Panc1 (cell line): ENCODE results near the gene TAS1R2. TPM values are rescaled to one million over a fixed set of nuclear protein-coding genes. Genes with fewer than 3 reads are reported as not detected.

Experiments
- ATAC-seq: fragments of 200-7000 bp; cut with Tn5 transposase; 2 replicates; pipeline ENCODE4 v1.9.1; 2020; ENCODE audit warnings: mild to moderate bottlenecking, moderate library complexity
- BruUV-seq: library from RNA; stranded (reverse); fragments of 400-500 nt; replicated peaks from 2 replicates; lab custom pipeline; 2021; lab: Mats Ljungman, UMichigan
- CTCF ChIA-PET: fragments of 300-600 bp; sonication (Branson Sonifier 250); formaldehyde crosslinking; loops from one replicate; lab custom pipeline; 2022; ENCODE audit warnings: antibody characterized with exemption; lab: Charles Lee
- POLR2A ChIA-PET: fragments of 300-600 bp; sonication (Branson Sonifier 250); formaldehyde crosslinking; loops from one replicate; lab custom pipeline; 2022; ENCODE audit warnings: antibody characterized with exemption; lab: Charles Lee
- DNase-seq: peaks from one replicate; pipeline ENCODE4 v3.0.0-alpha.2; 2010; ENCODE audit warnings: low read depth, low spot score
- H3K27ac ChIP-seq: 2 replicates; pipeline ENCODE4 v1.5.1; 2011; ENCODE audit warnings: mild to moderate bottlenecking, low read length, inconsistent platforms
- H3K27me3 ChIP-seq: fragments of 200-500 bp; sonication (Bioruptor generic); 2 replicates; pipeline ENCODE4 v1.6.0; 2014; ENCODE audit warnings: low read length, inconsistent platforms; ENCODE audit not compliant: control insufficient read depth, insufficient read depth
- H3K36me3 ChIP-seq: fragments of 200-500 bp; sonication (Bioruptor generic); 2 replicates; pipeline ENCODE4 v1.5.1; 2014; ENCODE audit warnings: inconsistent platforms, mild to moderate bottlenecking, low read length, moderate library complexity; ENCODE audit not compliant: control insufficient read depth, insufficient read depth
- H3K4me1 ChIP-seq: 2 replicates; pipeline ENCODE4 v1.5.1; 2011; ENCODE audit warnings: inconsistent platforms, mild to moderate bottlenecking, low read length, moderate library complexity; ENCODE audit not compliant: control insufficient read depth, insufficient read depth
- H3K4me3 ChIP-seq, 2 experiments: 2 replicates each; pipeline ENCODE4 v1.5.1; 2011 to 2012; ENCODE audit warnings: low read depth in 2 of 2, low read length in 2 of 2, mild to moderate bottlenecking in 2 of 2, inconsistent platforms in 1 of 2, moderate library complexity in 1 of 2
- H3K9me3 ChIP-seq: fragments of 200-500 bp; sonication (Bioruptor generic); 2 replicates; pipeline ENCODE4 v1.5.1; 2014; ENCODE audit warnings: low read depth, mild to moderate bottlenecking, inconsistent platforms, low read length, moderate library complexity; ENCODE audit not compliant: control insufficient read depth, insufficient read depth
- CTCF ChIP-seq: fragments of 450-650 bp; IDR thresholded peaks from 2 replicates; pipeline ENCODE4 v1.5.1; 2017; ENCODE audit warnings: mild to moderate bottlenecking
- POLR2AphosphoS5 ChIP-seq: IDR thresholded peaks from 2 replicates; pipeline ENCODE4 v1.6.1; 2012; ENCODE audit warnings: mild to moderate bottlenecking, low read depth, low read length, moderate library complexity
- REST ChIP-seq, 2 experiments: IDR thresholded peaks; 2 replicates each; pipeline ENCODE4 v1.6.1; 2011 to 2012; ENCODE audit warnings: low read depth in 2 of 2, control low read depth in 1 of 2, low read length in 1 of 2, mild to moderate bottlenecking in 1 of 2, moderate library complexity in 1 of 2; ENCODE audit not compliant: insufficient read depth in 1 of 2
- SIN3A ChIP-seq: IDR thresholded peaks from 2 replicates; pipeline ENCODE4 v1.6.1; 2012; ENCODE audit warnings: low read depth, mild to moderate bottlenecking, low read length, moderate library complexity, borderline replicate concordance; ENCODE audit not compliant: insufficient read depth
- TCF7L2 ChIP-seq: IDR thresholded peaks from 2 replicates; pipeline ENCODE4 v1.6.1; 2011; ENCODE audit warnings: mild to moderate bottlenecking, low read depth, low read length, inconsistent platforms
- in situ Hi-C: cut with HindIII; loops from 2 replicates; pipeline ENCODE4 v1.10.0; 2016; ENCODE audit warnings: low sequenced_read_pairs, low pct_unique_long_range_greater_than_20kb
- intact Hi-C: fragments of 100-400 bp; cut with micrococcal nuclease; formaldehyde crosslinking; loops from one replicate; pipeline ENCODE4 v1.10.0; 2022; ENCODE audit not compliant: unreplicated experiment
- total RNA-seq: library from RNA; stranded (reverse); gene quantifications from one replicate; pipeline ENCODE4 v1.2.1, GENCODE V29; 2021; ENCODE audit not compliant: unreplicated experiment

TAS1R2 gene
- total RNA-seq, 1 experiment from 2014 or later = not detected

GRCh38 chr1:18858070-18858688 lies 1.3 kb downstream of the TAS1R2 start:
- H3K4me1 ChIP-seq = no peaks in the 10 kb centered on the region
- no peaks in the 10 kb centered on the region for H3K9me3 ChIP-seq
- no peak for ATAC-seq
- peaks cover 9% of the 10 kb centered on the region; the same call in 1 of the 2 replicates for H3K27me3 ChIP-seq
- no peaks in the 10 kb centered on the region for H3K36me3 ChIP-seq
- ChIA-PET POLR2A (no interaction called here), CTCF (no interaction called here)
- no TSS peak for BruUV-seq
- in situ Hi-C loops = no loop called here
- H3K4me3 ChIP-seq = no peak overlapping the region
- intact Hi-C loops = no loop called here
- TF ChIP-seq REST (IDR thresholded peaks at IDR 0.05; ENCODE audit: insufficient read depth in 1 of 2, low read depth in 2 of 2, low read length in 1 of 2) (no peak), POLR2AphosphoS5 (no peak), TCF7L2 (no peak), CTCF (no peak), SIN3A (no peak)
- H3K27ac ChIP-seq = no peak overlapping the region
- no peak for DNase-seq

GRCh38 chr1:18856435-18856834 lies 3.0 kb downstream of the TAS1R2 start:
- Histone ChIP-seq H3K27me3 (peaks cover 12% of the 10 kb centered on the region; the same call in 1 of the 2 replicates), H3K4me3 (no peak overlapping the region), H3K9me3 (no peaks in the 10 kb centered on the region), H3K27ac (no peak overlapping the region), H3K36me3 (no peaks in the 10 kb centered on the region), H3K4me1 (no peaks in the 10 kb centered on the region)
- POLR2A ChIA-PET = no interaction called here
- no TSS peak for BruUV-seq
- ATAC-seq = no peak
- no peak for TF ChIP-seq SIN3A
- no peak for TF ChIP-seq POLR2AphosphoS5
- no peak for TF ChIP-seq TCF7L2
- TF ChIP-seq CTCF = no peak
- no peak for TF ChIP-seq REST (IDR thresholded peaks at IDR 0.05; ENCODE audit: insufficient read depth in 1 of 2, low read depth in 2 of 2, low read length in 1 of 2)
- intact Hi-C loops (no loop called here), in situ Hi-C loops (no loop called here)
- DNase-seq = no peak
- CTCF ChIA-PET = no interaction called here
